GM21447 (cell line): ENCODE data around the gene SELENBP1.
A peak's percentile ranks its signal among the peaks of the same experiment; 100 is the strongest.

ENCODE experiments used
- ATAC-seq: cut with Tn5 transposase; IDR thresholded peaks from one replicate; pipeline ENCODE4 v1.9.1; 2021; ENCODE audit not compliant: unreplicated experiment

Gene SELENBP1

DNA sequence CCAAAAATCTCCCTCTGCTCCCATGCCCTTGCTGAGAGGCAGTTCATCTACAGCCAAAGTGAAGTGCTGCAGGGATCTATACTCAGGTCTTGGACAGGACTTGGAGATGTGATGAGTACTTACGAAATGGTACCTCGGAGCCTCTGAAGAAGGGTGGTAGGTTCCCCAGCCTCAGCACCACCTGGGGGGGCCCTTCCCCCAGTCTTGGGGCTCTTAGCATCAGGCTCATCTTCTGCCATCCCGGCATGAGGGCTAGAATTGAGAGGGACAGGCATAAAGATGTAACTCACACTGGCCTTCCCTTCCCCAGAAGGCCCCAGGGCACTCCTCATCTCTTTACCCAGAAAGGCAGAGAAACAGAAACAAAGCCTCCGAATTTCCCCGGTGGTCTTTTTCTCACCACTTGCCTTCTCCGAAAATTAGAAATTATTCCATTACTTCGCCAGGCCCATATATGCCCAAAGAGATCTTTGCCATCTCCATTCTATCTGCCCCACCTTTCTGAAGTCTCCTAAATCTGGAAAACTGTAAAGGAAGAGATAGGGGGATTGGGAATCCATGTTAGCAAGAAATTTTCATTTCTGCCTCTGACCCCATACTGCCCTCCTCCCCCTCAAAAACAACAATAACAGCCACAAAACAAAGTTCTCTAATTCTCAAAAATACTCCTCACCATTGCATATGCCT lies 26.3 kb downstream of the SELENBP1 start:
- no peak for ATAC-seq

DNA sequence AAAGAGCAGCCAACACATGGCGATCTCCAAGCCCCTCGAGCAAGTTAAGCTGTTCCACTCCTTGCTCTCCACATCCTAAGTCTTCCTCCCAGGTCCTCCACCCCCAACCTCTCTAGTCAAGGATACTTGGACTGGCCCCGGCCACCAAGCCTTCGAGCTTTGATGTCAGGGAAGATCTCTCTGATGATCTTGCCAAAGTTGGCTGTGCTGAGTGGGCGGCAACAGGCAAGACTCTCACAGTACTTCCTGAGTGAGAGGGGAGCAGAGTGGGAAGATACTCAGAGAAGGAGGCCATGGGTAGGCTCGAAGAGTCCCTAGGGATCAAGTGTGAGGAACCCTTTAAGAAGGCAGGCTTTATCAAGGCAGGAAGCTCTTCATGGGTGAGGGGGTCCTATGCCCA lies 28.2 kb downstream of the SELENBP1 start:
- no peak for ATAC-seq

DNA sequence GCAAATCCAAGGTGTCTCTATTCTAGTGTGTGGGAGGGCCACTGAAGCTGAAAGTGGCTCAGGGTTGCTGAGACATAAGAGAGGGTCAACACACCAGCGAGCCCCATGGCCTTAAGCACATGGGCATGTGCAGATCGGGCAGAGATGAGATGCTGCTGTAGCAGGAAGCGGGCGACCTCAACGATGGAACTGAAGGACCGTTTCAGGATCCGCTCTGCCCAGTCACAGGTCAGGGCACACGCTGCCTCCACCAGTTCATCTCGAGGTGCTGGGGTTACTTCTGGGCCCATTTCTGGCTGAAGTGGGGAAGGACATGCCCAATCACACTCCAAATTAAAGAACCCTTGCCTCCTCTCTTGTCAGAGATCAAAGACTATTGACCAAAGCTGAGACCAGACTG lies 28.9 kb downstream of the SELENBP1 start:
- ATAC-seq, result no peak

DNA sequence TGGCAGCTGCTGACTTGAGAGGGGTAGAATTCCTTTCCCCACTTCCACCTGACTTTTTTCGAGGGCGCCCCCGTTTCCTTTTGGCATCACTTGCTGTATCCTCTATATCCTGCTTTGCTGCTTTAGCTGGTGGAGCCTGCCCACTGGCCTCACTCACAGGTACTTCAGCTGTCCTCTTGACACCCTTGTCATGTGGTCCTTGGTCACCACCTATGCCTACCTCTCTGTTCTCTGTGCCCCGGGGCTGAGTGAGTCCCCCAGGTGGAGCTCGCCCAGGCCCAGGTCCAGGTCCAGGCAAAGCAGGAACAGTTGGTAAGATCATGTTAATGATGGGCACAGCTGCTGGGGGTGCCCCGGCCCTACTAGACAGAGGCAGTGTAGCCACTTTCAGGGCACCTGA lies 29.9 kb downstream of the SELENBP1 start:
- no peak for ATAC-seq

DNA sequence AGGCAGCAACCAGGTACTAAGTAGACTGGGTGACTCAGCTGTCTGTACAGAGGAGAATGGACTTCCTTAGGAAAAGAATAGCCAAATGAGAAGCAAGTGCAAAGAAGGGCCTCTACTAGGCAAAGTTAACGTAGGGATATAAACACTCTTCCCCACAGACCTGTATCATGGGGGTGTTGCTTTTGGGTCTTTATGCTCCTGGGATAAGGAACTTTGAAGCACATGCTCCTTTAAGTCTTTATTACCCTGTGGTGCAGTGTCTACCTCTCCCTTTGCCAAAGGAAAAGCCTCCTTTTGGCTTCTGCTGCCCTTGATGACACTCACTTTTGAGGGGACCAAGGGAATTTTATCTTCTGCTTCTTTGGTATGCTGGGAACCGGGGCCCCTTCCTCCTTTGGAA lies 30.5 kb downstream of the SELENBP1 start:
- ATAC-seq, result no peak

DNA sequence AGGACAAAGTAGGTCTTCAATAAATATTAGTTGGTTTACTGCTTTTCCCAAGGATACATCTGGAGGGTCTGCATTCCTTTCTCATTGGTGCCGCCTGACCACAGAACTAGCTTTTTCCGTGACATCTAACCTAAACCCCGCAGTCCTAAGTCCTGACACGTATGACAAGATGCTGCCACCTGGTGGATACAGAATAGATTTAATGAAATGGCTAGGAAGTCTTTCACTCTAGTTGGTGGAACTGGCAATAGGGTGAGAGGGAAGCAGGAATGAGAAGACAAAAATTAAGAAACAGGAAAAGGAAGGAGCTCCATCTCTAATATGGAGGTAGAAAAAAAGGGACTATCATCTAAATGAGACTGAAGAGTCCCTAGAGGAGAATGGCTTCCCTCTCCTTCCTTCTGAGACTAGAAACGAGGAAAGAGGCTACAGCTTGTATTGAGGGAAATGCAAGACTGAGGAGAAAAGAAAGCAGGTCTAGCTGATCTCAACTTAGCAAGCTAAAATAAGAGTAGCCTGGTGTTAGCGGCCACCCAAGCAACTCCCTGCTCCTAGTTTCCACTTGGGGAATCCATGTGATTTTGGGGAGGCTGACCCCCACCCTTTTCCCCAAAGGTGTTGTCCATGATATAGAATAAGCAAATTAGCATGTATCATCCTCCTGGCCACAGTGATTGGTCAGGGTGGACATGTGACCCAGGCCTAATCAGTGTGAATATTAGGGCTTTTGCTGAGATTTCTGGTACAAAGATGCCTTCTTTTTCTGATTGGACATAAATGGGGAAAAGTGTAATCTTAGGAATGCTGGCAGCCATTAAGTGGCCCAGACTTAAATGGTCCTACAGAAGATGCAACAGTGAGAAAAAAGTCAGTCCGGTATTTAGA lies 31.4 kb downstream of the SELENBP1 start:
- ATAC-seq, result no peak

DNA sequence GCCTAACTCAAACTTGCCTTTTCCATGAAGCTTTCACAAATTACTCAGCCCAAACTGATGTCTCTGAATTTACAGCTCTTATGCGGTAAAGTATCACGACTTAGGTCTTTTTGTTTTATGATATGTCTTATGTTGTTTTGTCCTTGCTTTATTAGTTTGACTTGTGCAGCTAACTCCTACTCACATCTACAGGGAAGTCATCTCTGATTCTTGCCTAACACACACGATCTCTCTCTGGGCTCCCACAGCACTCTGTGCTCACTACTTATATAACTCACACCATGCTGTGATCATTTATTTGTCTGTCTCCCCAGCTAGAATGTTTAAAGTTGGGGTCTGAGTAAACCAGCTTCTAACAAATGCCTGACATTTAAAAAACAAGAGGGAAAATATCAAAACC lies 35.9 kb downstream of the SELENBP1 start:
- ATAC-seq, result no peak

DNA sequence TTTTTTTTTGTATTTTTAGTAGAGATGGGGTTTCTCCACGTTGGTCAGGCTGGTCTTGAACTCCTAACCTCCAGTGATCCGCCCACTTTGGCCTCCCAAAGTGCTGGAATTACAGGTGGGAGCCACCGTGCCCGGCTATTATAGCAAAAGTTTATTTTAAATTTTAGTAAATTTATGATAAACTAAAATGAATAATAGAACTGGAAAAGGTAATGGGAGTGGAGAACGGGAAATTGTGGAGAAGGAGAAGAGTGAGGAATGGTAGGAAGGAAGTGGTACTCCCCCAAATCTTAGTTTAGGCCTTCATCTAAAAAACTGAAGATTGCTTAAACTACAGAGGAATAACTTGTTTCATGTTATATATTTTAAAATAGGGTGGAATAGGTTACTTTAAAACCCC lies 37.7 kb downstream of the SELENBP1 start:
- no peak for ATAC-seq

DNA sequence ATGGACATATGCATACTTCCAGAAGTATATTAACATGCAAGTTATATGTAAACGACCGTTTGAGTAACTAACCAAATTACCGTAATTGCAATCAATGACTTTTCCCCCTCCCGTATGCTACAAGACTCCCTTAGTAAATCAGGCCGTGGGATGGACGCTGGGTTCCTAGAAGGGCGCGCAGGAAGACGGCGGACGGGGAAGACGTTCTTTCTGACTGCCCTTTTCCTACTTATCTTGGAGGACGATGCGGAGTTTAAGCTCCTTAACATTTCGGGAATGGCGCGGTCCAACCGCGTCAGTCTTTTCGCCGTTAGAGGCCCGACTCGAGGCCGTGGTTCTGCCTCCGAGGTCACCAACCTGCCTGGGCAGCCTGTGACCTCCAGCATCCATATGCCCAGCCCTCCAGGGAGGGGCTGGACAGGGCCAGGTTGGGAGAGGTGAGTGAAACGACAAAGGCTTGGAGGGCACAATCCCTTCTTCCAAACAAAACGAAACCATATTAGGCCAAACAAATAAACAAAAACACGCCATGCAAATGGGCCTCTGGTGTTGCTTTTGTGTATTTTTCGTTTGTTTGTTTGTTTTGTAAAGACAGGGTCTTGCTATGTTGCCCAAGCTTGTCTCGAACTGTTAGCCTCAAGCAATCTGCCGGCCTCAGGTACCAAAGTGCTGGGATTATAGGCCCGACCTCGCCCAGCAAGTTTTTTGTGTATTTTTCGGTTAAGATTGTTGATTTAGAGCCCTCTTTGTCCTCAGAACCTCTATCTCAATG lies 44.4 kb downstream of the SELENBP1 start:
- ATAC-seq, result no peak

DNA sequence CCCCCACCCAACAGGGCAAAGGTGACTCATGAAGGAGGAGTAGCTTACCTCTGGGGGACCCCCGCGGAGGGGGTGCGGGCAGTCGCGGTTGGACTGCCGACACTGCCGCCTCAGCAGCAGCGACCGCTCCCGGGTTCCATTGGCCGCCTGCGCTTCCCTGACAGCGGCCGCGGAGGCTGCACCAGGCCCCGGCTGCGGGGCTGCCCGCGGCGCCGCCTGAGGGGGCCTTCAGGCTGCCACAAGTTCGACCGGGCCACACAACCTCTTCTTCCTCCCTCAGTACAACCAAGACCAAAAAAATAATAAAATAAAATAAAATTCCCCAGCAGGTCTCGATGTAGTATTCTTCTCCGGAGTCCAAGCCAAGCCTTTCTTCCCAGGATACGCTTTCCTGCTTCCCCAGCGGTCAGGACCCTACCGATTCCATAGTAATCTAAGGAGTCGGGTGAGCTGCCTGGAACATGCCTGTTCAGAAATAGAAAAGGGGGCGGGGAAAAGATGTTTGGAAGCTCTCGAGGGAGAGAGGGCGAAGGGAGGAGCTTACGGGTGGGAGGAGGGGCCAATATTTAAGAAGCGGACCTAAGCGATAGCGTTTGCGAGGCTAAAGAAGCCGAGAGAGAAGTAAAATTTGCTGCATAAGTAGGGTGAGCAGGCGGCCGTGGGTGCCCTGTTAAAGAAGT lies 45.1 kb downstream of the SELENBP1 start, which contains the start of gene PI4KB:
TSS of gene PI4KB (minus strand) at position 194 of the 680 bp plus-strand sequence. CDS start 10,935 bp downstream, outside the sequence.
- peak; percentile 82 for ATAC-seq

DNA sequence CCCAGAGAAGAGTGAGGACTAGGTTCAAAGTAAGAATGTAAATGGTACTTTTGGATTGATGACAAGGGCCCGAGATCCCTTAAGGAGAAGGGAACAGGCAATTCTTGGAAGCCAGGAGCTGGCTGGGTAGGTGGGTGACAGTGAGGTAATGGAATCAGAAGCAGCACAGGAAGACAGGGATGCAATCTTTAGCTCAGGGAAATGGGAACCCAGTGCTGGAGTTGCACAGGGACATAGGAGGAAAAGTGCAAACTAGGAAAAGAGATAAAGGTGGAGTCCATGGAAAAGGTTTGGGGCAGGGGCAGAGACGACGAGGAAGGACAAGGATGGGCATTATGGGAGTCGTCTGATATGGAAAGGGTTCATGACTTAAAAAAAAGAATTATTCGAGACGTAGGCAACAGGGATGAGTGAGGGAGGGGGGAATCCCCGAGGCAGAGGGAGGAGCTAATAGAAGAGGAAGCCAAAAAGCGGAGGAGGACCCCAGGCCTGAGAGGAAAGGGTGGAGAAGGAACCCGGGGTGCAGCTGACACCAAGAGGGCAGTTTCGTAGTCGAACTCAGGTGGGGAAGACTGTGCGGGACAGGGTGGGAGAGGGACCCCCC lies 45.8 kb downstream of the SELENBP1 start:
- ATAC-seq, result peak; percentile 67

DNA sequence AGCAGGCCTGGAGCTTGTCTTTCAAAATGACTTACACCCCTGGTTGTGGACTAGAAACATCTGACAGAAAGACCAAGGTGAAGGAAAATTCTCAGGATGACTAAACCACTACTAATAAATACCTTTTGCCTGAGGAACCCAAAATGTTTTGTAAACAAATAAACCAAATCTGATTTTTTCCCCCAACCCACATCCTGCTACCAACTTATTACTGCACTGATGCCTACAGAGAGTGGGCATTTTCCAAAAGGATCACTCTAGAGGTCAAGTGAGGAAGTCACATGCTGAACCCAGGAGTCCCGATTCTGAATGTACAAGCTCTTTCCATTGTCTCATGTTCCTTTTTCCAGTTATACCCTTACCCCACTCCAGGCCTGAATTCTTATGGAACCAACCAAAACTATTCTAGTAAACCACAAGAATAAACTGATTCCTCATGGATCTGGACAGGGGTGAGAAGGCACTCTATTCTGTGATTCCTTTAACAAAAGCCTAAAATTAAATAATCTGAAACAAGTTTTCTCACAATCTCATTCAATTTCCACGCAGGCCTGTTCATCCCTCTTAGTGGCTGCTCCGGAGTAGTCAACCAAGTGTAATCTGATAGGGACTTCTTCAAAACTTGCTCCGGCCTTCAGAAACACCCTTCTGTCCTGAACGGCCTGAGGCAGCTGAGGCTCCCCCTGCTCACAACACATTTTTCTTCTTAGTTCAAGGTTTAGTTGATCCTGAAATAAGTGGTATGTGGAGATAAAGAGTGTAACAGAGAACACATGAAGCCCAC lies 46.7 kb downstream of the SELENBP1 start:
- ATAC-seq, result no peak

DNA sequence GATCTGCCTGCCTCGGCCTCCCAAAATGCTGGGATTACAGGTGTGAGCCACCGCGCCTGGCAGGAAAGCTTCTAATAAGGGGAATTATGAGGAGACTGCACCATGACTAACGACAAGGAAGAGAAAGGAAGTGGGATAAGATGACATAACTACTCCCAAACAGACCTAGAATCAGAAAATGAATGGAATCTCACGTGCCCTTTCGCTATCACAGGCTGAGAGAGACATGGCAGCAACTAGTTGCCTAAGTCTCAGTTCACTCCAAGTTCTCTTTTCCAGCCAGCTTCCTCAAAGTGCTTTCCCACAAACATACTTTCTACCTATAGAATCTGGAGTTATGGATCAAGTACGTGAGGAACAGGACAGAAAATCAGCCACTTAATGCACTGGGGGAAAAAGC lies 47.3 kb downstream of the SELENBP1 start:
- ATAC-seq, result no peak

DNA sequence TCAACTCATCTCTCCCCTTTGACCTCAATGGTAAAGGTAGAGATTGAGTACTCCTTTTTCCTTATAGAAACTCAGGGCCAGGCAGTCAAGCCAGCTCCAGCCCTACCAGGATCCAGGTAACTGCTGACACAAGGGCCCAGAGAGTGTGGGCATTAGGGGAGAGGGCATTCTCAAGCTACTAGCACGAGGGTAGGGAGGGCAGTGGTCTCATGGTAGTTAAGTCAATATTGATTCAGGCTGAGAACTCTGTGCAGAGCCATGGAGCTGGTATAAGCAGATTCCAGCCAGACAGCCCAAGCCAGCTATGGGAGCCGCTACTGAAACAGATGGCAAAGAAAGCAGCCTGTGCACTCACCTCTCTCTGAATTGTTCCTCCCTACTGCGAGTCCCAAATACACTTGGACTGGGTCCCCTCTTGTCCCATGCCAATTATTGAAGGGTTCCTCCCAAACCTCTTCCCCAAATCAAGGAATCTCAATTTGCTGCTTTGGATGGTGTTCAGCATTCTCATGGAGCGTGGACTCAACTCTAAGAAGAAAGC lies 48.0 kb downstream of the SELENBP1 start:
- ATAC-seq, result no peak

DNA sequence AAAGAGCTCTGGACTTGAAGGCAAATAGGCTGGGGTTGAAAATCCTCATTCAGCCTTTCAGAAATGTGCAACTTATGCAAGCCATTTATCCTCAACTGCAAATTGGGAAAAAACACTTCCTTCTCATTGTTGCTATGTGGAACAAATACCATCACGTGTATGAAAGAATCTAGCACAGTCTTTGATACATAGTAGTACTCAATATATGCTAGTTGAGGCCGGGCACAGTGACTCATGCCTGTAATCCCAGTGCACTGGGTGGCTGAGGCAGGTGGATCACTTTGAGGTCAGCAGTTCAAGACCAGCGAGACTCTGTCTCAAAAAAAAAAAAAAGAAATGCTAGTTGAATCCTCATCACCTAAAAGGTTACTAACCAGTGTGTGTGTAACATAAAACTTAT lies 53.5 kb downstream of the SELENBP1 start:
- ATAC-seq, result no peak

DNA sequence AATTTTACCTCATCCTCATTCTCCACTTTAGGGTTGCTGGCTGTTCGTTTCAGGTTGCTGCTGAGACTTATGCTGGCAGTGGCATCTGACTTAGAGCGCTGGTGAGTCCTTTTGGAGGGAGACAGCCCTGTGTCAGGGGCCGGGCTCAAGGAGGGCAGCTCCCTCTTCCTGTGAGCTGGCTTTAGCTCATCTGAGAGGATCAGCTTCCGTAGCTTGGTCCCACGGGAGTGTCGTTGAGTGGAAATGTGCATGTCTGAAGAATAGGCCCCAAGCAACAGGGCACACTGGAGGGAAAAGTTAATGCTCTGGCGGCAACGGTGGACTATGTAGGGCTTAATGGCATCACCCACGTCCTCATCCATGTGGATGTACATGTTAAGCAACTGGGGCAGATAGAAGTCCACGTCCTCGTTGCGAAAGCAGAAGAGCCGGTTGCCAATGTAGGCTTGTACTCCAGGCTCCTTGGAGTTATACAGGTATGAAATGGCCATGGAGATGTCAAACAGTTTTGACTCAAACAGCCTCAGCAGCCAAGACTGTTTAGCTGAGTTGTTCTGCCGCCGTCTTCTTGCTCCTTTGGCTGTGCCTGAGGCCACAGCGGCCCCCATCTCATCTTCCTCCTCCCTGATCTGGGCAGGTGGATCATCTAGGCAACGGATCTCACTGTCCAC lies 56.8 kb downstream of the SELENBP1 start:
- ATAC-seq, result no peak
